Measurements from ENCODE around the gene VCAM1.

DNA sequence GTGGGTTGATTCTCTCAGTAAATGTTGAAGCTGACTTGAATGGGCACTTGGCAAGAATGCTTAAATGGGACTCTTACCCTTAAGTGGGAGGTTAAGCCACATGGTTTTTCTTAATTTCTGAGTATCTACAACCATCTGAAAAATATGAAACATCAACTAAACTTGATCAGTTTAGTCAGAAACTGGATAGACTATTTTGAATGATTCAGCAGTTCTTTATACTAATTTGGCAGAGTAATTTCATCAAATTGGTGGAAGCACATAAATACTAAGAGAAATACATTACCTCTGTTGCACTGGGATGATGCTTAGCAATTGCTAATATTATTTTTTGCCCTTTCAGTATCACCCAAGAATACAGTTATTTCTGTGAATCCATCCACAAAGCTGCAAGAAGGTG lies 4.7 kb downstream of the VCAM1 start:
- no peak for TF ChIP-seq POLR2A (IDR thresholded peaks at IDR 0.05)
- no peak for TF ChIP-seq EP300 (IDR thresholded peaks at IDR 0.05)

All from stomach (tissue), 4 donors.